K562 (cell line): ENCODE measurements around the gene CREB5. TPM values are rescaled to one million over a fixed set of nuclear protein-coding genes. Genes with fewer than 3 reads are reported as not detected.

Experiments
- ATAC-seq: fragments of 200-7000 bp; cut with Tn5 transposase; 3 replicates; pipeline ENCODE4 v1.9.1; 2020; ENCODE audit warnings: moderate library complexity
- BruUV-seq: library from RNA; stranded (reverse); fragments of 400-500 nt; replicated peaks from 2 replicates; lab custom pipeline; 2021; lab: Mats Ljungman, UMichigan
- CTCF ChIA-PET: fragments of 300-600 bp; formaldehyde crosslinking; extraction: SDS; loops from one replicate; lab custom pipeline; 2021; ENCODE audit warnings: low intra/inter-chr PET ratio; lab: Yijun Ruan, JAX
- POLR2A ChIA-PET: fragments of 300-600, 350-650 bp; sonication (Branson Sonifier 250); formaldehyde crosslinking; extraction: SDS; loops from one replicate; lab custom pipeline; 2021; ENCODE audit warnings: antibody characterized with exemption, inconsistent platforms; lab: Yijun Ruan, JAX
- DNase-seq, 4 experiments: peaks; one replicate each; pipeline versions ENCODE4 v3.0.0 to v3.0.0-alpha.2; 2011 to 2018; ENCODE audit warnings: low spot score in 3 of 4, mixed read lengths in 3 of 4; ENCODE audit errors: extremely low read depth in 1 of 4
- FAIRE-seq: peaks from 2 replicates; lab custom pipeline; 2011; peaks lifted over from hg19 to GRCh38; lab: Jason Lieb, UNC
- H2AFZ ChIP-seq: 2 replicates; pipeline ENCODE4 v1.6.0; 2011; ENCODE audit warnings: low read depth, low read length, control low read depth, inconsistent platforms
- H3K27ac ChIP-seq: fragments of 200-600 bp; 3 replicates; pipeline ENCODE4 v1.8.0; 2011; ENCODE audit warnings: low read depth, mild to moderate bottlenecking, control low read depth, inconsistent platforms, low read length, moderate library complexity, mixed read lengths; ENCODE audit errors: extremely low read depth
- H3K27me3 ChIP-seq, 2 experiments: fragments of 300-600 bp in 1 of 2; 2 replicates in 1 of 2; 3 replicates in 1 of 2; pipeline versions ENCODE4 v1.6.0 to v1.8.0; 2011; ENCODE audit warnings: inconsistent platforms in 2 of 2, low read length in 2 of 2, mild to moderate bottlenecking in 1 of 2, mixed read lengths in 1 of 2, moderate library complexity in 1 of 2; ENCODE audit not compliant: control insufficient read depth in 2 of 2, insufficient read depth in 2 of 2
- H3K36me3 ChIP-seq: fragments of 300-600 bp; 3 replicates; pipeline ENCODE4 v1.8.0; 2011; ENCODE audit warnings: mild to moderate bottlenecking, low read length, inconsistent platforms; ENCODE audit not compliant: control insufficient read depth, insufficient read depth
- H3K4me1 ChIP-seq, 2 experiments: fragments of 200-600 bp in 1 of 2; replicated peaks in 1 of 2; 2 replicates in 1 of 2; 3 replicates in 1 of 2; pipeline versions ENCODE4 v1.5.1 to v1.8.0; 2011; ENCODE audit warnings: inconsistent platforms in 2 of 2, low read length in 2 of 2, mild to moderate bottlenecking in 1 of 2, mixed read lengths in 1 of 2, moderate library complexity in 1 of 2; ENCODE audit not compliant: control insufficient read depth in 2 of 2, insufficient read depth in 2 of 2
- H3K4me2 ChIP-seq: 2 replicates; pipeline ENCODE4 v1.6.1; 2011; ENCODE audit warnings: low read length, control low read depth, inconsistent platforms, mixed read lengths; ENCODE audit not compliant: insufficient read depth
- H3K4me3 ChIP-seq: fragments of 200-600 bp; sonication (generic), shearing (Covaris generic); 2 replicates; pipeline ENCODE4 v1.5.1; 2016; ENCODE audit warnings: control low read depth, inconsistent platforms
- H3K79me2 ChIP-seq: fragments of 200-600 bp; 3 replicates; pipeline ENCODE4 v1.8.0; 2011; ENCODE audit warnings: low read length, inconsistent platforms; ENCODE audit not compliant: control insufficient read depth, insufficient read depth
- H3K9ac ChIP-seq, 2 experiments: 2 replicates each; pipeline versions ENCODE4 v1.6.0 to v1.6.1; 2011; ENCODE audit warnings: low read depth in 2 of 2, low read length in 2 of 2, control low read depth in 1 of 2, inconsistent platforms in 1 of 2, mild to moderate bottlenecking in 1 of 2, mixed read lengths in 1 of 2; ENCODE audit not compliant: insufficient read depth in 1 of 2
- H3K9me1 ChIP-seq: one replicate; pipeline ENCODE4 v1.6.0; 2011; ENCODE audit warnings: inconsistent platforms, mild to moderate bottlenecking, low read length, moderate library complexity; ENCODE audit not compliant: control insufficient read depth, insufficient read depth
- H3K9me3 ChIP-seq: replicated peaks from 2 replicates; pipeline ENCODE4 v1.5.1; 2011; ENCODE audit warnings: low read depth, low read length, inconsistent platforms; ENCODE audit not compliant: control insufficient read depth, insufficient read depth
- H4K20me1 ChIP-seq: replicated peaks from 2 replicates; pipeline ENCODE4 v1.6.1; 2011; ENCODE audit warnings: low read length, inconsistent platforms, mixed read lengths; ENCODE audit not compliant: control insufficient read depth, insufficient read depth
- ARID4B ChIP-seq: sonication (generic); formaldehyde crosslinking; IDR thresholded peaks from 2 replicates; pipeline ENCODE4 v1.8.0; 2022; ENCODE audit warnings: mild to moderate bottlenecking, missing genetic modification reagents
- HMG20B ChIP-seq: fragments of 250-450 bp; sonication (Bioruptor Pico); IDR thresholded peaks from 2 replicates; pipeline ENCODE4 v1.5.0; 2021; ENCODE audit warnings: mild to moderate bottlenecking
- KLF6 ChIP-seq: fragments of 250-450 bp; sonication (Bioruptor Pico); IDR thresholded peaks from 2 replicates; pipeline ENCODE4 v1.4.0; 2020; ENCODE audit warnings: mild to moderate bottlenecking, moderate library complexity, borderline replicate concordance
- TCF7 ChIP-seq: sonication (generic); IDR thresholded peaks from 2 replicates; pipeline ENCODE4 v1.6.1; 2016; ENCODE audit warnings: antibody characterized with exemption, borderline replicate concordance
- TFAM ChIP-seq: fragments of 250-450 bp; sonication (Bioruptor Pico); conservative IDR thresholded peaks from 2 replicates; pipeline ENCODE4 v1.5.0; 2021; ENCODE audit warnings: mild to moderate bottlenecking, moderate library complexity
- TRIM28 ChIP-seq: fragments of 450-650 bp; IDR thresholded peaks from 2 replicates; pipeline ENCODE4 v1.6.1; 2017
- ZNF277 ChIP-seq: fragments of 250-450 bp; sonication (Bioruptor Pico); IDR thresholded peaks from 2 replicates; pipeline ENCODE4 v1.8.0; 2022; ENCODE audit warnings: inconsistent platforms, mild to moderate bottlenecking, moderate library complexity, borderline replicate concordance
- ZNF77 ChIP-seq: fragments of 250-450 bp; sonication (Bioruptor Pico); IDR thresholded peaks from 2 replicates; pipeline ENCODE4 v1.5.0; 2020
- WGBS: fragments of 100-300 bp; shearing (Covaris generic); methylation state at CpG from one replicate; pipeline ENCODE4 v1.1.6; 2016; ENCODE audit warnings: low coverage, mixed read lengths; ENCODE audit not compliant: insufficient coverage; ENCODE audit errors: missing lambda C conversion rate; 5-methylcytosine and 5-hydroxymethylcytosine counted together
- in situ Hi-C: fragments of 300-500 bp; cut with MboI; formaldehyde crosslinking; loops from 4 replicates; pipeline ENCODE4 v1.15.0; 2018; ENCODE audit warnings: inconsistent platforms, mixed read lengths
- intact Hi-C: fragments of 100-400 bp; cut with micrococcal nuclease; formaldehyde crosslinking; loops from 2 replicates; pipeline ENCODE4 v1.14.2; 2022
- polyA plus RNA-seq, 8 experiments: library from polyadenylated mRNA; depleted of rRNA in 4 of 8; stranded (reverse) in 5 of 8; unstranded in 3 of 8; fragments of >200 nt; fragmentation: Nextera tagmentation in 2 of 8; fragmentation: Illumina TruSeq in 1 of 8; extraction: Ambion mirVana in 2 of 8; extraction: Trizol in 1 of 8; gene quantifications; 2 replicates each; pipeline versions ENCODE4 v1.2.1 to v1.2.3, GENCODE V29; 2011 to 2014; ENCODE audit warnings: inconsistent platforms in 1 of 8, missing spikeins in 1 of 8
- total RNA-seq, 7 experiments: library from RNA; depleted of rRNA in 6 of 7; stranded (reverse); fragments of >200 nt in 6 of 7; fragmentation: Illumina TruSeq in 2 of 7; extraction: Trizol in 2 of 7; gene quantifications; 2 replicates each; pipeline versions ENCODE4 v1.2.1 to v1.2.3, GENCODE V29; 2011 to 2021; ENCODE audit warnings: low replicate concordance in 1 of 7

CREB5 gene
- total and polyA plus RNA-seq, 9 of the 15 experiments (the other 6 are each of a cell fraction or from before 2014, with no cell fraction given): 0.33 to 6.4 (median 1.8) TPM

GRCh38 chr7:28697913-28698563, 285.7 kb downstream of the CREB5 start:
- H2AFZ ChIP-seq: no peak overlapping the region
- 9% methylated on average over 6 of the region's 6 CpGs for WGBS
- no peak overlapping the region for H3K4me2 ChIP-seq
- in situ Hi-C loops (no loop called here), intact Hi-C loops (no loop called here)
- H3K9ac ChIP-seq: no peak overlapping the region
- ATAC-seq: no peak
- no peaks in the 10 kb centered on the region for H3K27me3 ChIP-seq
- H3K27ac ChIP-seq: no peak overlapping the region
- H4K20me1 ChIP-seq: no peaks in the 10 kb centered on the region
- H3K9me1 ChIP-seq: no peaks in the 10 kb centered on the region
- BruUV-seq: no TSS peak
- no peak overlapping the region for H3K4me3 ChIP-seq
- ChIA-PET CTCF (interaction anchor here (0.7 kb wide), 1 partner anchor 224 kb away, joined by 5 read pairs; no protein-coding TSS in a partner anchor), POLR2A (no interaction called here)
- no peaks in the 10 kb centered on the region for H3K36me3 ChIP-seq
- H3K9me3 ChIP-seq: no peaks in the 10 kb centered on the region; the same call in 1 of the 2 replicates
- H3K4me1 ChIP-seq: no peaks in the 10 kb centered on the region
- TF ChIP-seq ZNF77 (CRISPR knock-in tag) (no peak), TCF7 (no peak)
- no peaks in the 10 kb centered on the region for H3K79me2 ChIP-seq
- DNase-seq: no peak
- no peak for FAIRE-seq

GRCh38 chr7:28698840-28699239, 286.5 kb downstream of the CREB5 start:
- WGBS: 8% methylated on average over 4 of the region's 6 CpGs
- Histone ChIP-seq H3K4me1 (no peaks in the 10 kb centered on the region), H3K4me2 (no peak overlapping the region), H2AFZ (no peak overlapping the region), H3K9ac (no peak overlapping the region), H3K36me3 (no peaks in the 10 kb centered on the region), H3K27ac (no peak overlapping the region), H3K27me3 (no peaks in the 10 kb centered on the region), H3K4me3 (no peak overlapping the region), H3K9me1 (no peaks in the 10 kb centered on the region), H3K79me2 (no peaks in the 10 kb centered on the region), H4K20me1 (no peaks in the 10 kb centered on the region), H3K9me3 (no peaks in the 10 kb centered on the region; the same call in 1 of the 2 replicates)
- BruUV-seq: no TSS peak
- DNase-seq: no peak
- ChIA-PET CTCF (no interaction called here), POLR2A (no interaction called here)
- in situ Hi-C loops (no loop called here), intact Hi-C loops (no loop called here)
- no peak for FAIRE-seq
- no peak for ATAC-seq
- TF ChIP-seq HMG20B (CRISPR knock-in tag) (no peak), TRIM28 (no peak), TFAM (CRISPR knock-in tag) (no peak), KLF6 (CRISPR knock-in tag) (no peak), ZNF277 (no peak), ARID4B (CRISPR knock-in tag) (no peak)
